ENCODE data around the gene WNK3. TPM values are rescaled to one million over a fixed set of nuclear protein-coding genes. Genes with fewer than 3 reads are reported as not detected.
A peak's percentile ranks its signal among the peaks of the same experiment; 100 is the strongest.

The WNK3 gene
- total RNA-seq, 1 donor from 2014 or later = 1.8 TPM

GRCh38 chrX:54281676-54282075, 76.2 kb downstream of the WNK3 start:
- DNase-seq = no peak
- intact Hi-C loops (cut with DNase I) = no loop called here
- ATAC-seq = no peak

DNA sequence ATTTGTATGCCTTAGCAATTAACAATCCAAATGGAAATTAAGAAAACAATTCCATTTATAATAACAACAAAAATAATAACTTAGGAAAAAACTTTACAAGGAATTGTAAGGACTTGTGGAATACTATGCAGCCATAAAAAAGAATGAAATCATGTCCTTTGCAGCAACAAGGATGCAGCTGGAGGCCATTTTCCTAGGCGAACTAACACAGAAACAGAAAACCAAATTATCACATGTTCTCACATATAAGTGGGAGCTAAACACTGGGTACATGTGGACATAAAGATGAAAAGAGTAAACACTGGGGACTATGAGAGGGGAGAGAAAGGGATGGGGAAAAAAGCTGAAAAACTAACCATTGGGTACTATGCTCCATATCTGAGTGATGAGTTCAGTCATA, 77.4 kb downstream of the WNK3 start:
- intact Hi-C loops (cut with DNase I) = no loop called here
- Histone ChIP-seq H3K4me3 (no peak overlapping the region), H3K27me3 (no peaks in the 10 kb centered on the region), H3K27ac (no peak overlapping the region), H3K4me1 (no peaks in the 10 kb centered on the region), H3K36me3 (no peaks in the 10 kb centered on the region), H3K9me3 (no peaks in the 10 kb centered on the region)
- TF ChIP-seq CTCF (IDR thresholded peaks at IDR 0.05) = no peak
- DNase-seq = no peak
- ATAC-seq = no peak

More at GRCh38 chrX:54281676-54282075, 76.2 kb downstream of the WNK3 start:
- H3K27ac ChIP-seq = no peak overlapping the region
- H3K4me3 ChIP-seq = no peak overlapping the region
- no peak for TF ChIP-seq CTCF (IDR thresholded peaks at IDR 0.05)
- H3K27me3 ChIP-seq = no peaks in the 10 kb centered on the region
- no peaks in the 10 kb centered on the region for H3K4me1 ChIP-seq
- no peaks in the 10 kb centered on the region for H3K9me3 ChIP-seq
- H3K36me3 ChIP-seq = no peaks in the 10 kb centered on the region

- intact Hi-C loops (cut with DNase I) = no loop called here
- no peak for TF ChIP-seq CTCF (IDR thresholded peaks at IDR 0.05)
- ATAC-seq (no peak), DNase-seq (no peak)
- no peaks in the 10 kb centered on the region for H3K9me3 ChIP-seq
- H3K4me1 ChIP-seq = no peaks in the 10 kb centered on the region
- H3K36me3 ChIP-seq = no peaks in the 10 kb centered on the region
- no peak overlapping the region for H3K4me3 ChIP-seq
- no peak overlapping the region for H3K27ac ChIP-seq
- no peaks in the 10 kb centered on the region for H3K27me3 ChIP-seq
Measured at GRCh38 chrX:54271664-54272063, 86.2 kb downstream of the WNK3 start.

- DNase-seq = no peak
Measured at GRCh38 chrX:54248309-54248708, 109.5 kb downstream of the WNK3 start.

GRCh38 chrX:54246866-54247265, 111.0 kb downstream of the WNK3 start:
- Histone ChIP-seq H3K9me3 (no peaks in the 10 kb centered on the region), H3K27me3 (no peaks in the 10 kb centered on the region), H3K4me3 (no peak overlapping the region), H3K36me3 (no peaks in the 10 kb centered on the region), H3K27ac (no peak overlapping the region), H3K4me1 (no peaks in the 10 kb centered on the region)
- intact Hi-C loops (cut with DNase I) = no loop called here
- ATAC-seq (no peak), DNase-seq (no peak)
- no peak for TF ChIP-seq CTCF (IDR thresholded peaks at IDR 0.05)

More at GRCh38 chrX:54248309-54248708, 109.5 kb downstream of the WNK3 start:
- intact Hi-C loops (cut with DNase I) = no loop called here
- Histone ChIP-seq H3K27ac (no peak overlapping the region), H3K27me3 (no peaks in the 10 kb centered on the region), H3K9me3 (no peaks in the 10 kb centered on the region), H3K4me3 (no peak overlapping the region), H3K36me3 (no peaks in the 10 kb centered on the region), H3K4me1 (no peaks in the 10 kb centered on the region)
- no peak for ATAC-seq
- peak; percentile 35 for TF ChIP-seq CTCF (IDR thresholded peaks at IDR 0.05)

GRCh38 chrX:54238588-54238987, 119.3 kb downstream of the WNK3 start:
- no peak for ATAC-seq
- Histone ChIP-seq H3K36me3 (no peaks in the 10 kb centered on the region), H3K4me1 (no peaks in the 10 kb centered on the region), H3K27me3 (no peaks in the 10 kb centered on the region), H3K27ac (no peak overlapping the region), H3K9me3 (no peaks in the 10 kb centered on the region), H3K4me3 (no peak overlapping the region)
- no peak for TF ChIP-seq CTCF (IDR thresholded peaks at IDR 0.05)
- intact Hi-C loops (cut with DNase I) = no loop called here
- no peak for DNase-seq
